ENCODE measurements around the gene RGCC. TPM values are rescaled to one million over a fixed set of nuclear protein-coding genes. Genes with fewer than 3 reads are reported as not detected.
"Not testable (repeated sequence)": the region's sequence is repeated elsewhere in the genome, so short reads cannot be mapped to it uniquely, and the experiment has no call there.

Gene RGCC
- total RNA-seq, 1 experiment from 2014 or later = 69.3 TPM

DNA sequence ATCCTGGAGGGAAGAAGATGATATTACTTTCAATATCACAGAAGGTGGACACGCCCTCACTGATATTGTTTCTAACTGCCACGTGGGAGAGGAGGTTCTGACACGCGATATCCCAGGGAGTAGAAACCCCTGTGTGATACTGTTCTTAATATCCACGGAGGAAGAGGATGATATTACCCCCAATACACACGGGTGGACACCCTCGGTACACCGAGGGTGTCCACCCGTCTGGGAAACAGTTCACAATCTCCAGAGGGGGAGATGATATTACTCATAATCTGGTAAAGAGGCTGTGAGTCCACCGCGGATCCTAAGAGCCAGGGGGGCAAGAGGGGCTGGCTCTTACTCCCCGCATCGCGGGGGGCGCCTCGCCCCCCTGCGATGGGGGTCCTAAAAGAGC lies 29.7 kb upstream of the RGCC start:
- H2AFZ ChIP-seq (ENCODE audit: low read length) = no peak overlapping the region
- H3K27me3 ChIP-seq (ENCODE audit: low read length) = no peaks in the 10 kb centered on the region
- no peak for DNase-seq
- no peak overlapping the region for H3K4me3 ChIP-seq (ENCODE audit: low read length)
- H3K9ac ChIP-seq (ENCODE audit: low read length) = no peak overlapping the region
- H3K9me3 ChIP-seq (ENCODE audit: low read length) = no peaks in the 10 kb centered on the region
- no peak overlapping the region for H3K27ac ChIP-seq (ENCODE audit: low read length)
- no peak overlapping the region for H3K4me2 ChIP-seq (ENCODE audit: low read depth, low read length, poor library complexity, severe bottlenecking)
- no peaks in the 10 kb centered on the region for H3K79me2 ChIP-seq (ENCODE audit: low read length)
- H3K4me1 ChIP-seq (ENCODE audit: low read length) = no peaks in the 10 kb centered on the region
- H3K36me3 ChIP-seq (ENCODE audit: insufficient read depth, low read length) = no peaks in the 10 kb centered on the region
- H4K20me1 ChIP-seq (ENCODE audit: insufficient read depth, low read depth, low read length) = no peaks in the 10 kb centered on the region
- H3K9me2 ChIP-seq (replicated peaks; ENCODE audit: insufficient read depth, low read length) = no peaks in the 10 kb centered on the region

DNA sequence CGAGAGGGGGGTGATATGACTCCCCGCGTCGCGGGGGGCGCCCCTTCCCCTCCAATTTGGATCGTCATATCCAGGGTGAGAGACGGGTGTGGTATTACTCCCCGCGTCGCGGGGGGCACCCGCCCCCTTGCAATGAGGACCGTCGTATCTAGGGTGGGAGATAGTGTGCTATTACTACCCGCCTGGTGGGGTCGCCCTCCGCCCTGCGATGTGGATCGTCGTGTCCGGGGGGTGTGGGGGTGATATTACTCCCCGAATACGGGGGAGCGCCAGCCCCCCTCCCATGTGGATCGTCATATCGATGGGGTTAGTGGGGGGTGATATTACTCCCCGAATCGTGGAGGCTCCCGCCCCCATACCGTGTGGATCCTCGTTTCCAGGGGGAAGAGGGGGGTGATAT lies 29.2 kb upstream of the RGCC start:
- Histone ChIP-seq H3K9me2 (replicated peaks; ENCODE audit: insufficient read depth, low read length) (no peaks in the 10 kb centered on the region), H3K9me3 (ENCODE audit: low read length) (no peaks in the 10 kb centered on the region), H3K79me2 (ENCODE audit: low read length) (no peaks in the 10 kb centered on the region), H3K9ac (ENCODE audit: low read length) (no peak overlapping the region), H3K27ac (ENCODE audit: low read length) (no peak overlapping the region), H2AFZ (ENCODE audit: low read length) (no peak overlapping the region), H3K27me3 (ENCODE audit: low read length) (no peaks in the 10 kb centered on the region), H3K4me2 (ENCODE audit: low read depth, low read length, poor library complexity, severe bottlenecking) (no peak overlapping the region), H4K20me1 (ENCODE audit: insufficient read depth, low read depth, low read length) (no peaks in the 10 kb centered on the region), H3K4me1 (ENCODE audit: low read length) (no peaks in the 10 kb centered on the region), H3K4me3 (ENCODE audit: low read length) (no peak overlapping the region), H3K36me3 (ENCODE audit: insufficient read depth, low read length) (no peaks in the 10 kb centered on the region)
- no peak for DNase-seq

DNA sequence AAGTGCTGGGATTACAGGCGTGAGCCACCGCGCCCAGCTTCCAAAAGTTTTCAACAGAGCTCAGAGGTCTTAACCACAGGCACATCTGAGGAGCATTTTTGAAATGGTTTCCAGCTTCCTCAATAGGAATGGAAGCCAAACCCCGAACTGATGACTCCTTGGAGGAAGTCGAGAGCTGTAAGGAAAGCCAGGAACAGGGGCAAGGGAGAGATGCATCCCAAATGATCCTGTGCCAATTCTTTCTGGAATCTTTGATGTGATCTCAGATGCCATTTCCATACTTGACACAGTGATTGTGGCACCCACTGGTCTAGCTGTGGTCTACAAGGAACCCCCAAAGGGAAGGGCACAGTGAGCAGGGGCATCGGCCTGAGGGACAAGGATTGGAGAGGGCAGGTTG lies 23.3 kb upstream of the RGCC start:
- not testable (repeated sequence) for H3K9me3 ChIP-seq (ENCODE audit: low read length); H3K4me2 ChIP-seq (ENCODE audit: low read depth, low read length, poor library complexity, severe bottlenecking); H2AFZ ChIP-seq (ENCODE audit: low read length); H4K20me1 ChIP-seq (ENCODE audit: insufficient read depth, low read depth, low read length); H3K27me3 ChIP-seq (ENCODE audit: low read length); H3K79me2 ChIP-seq (ENCODE audit: low read length); DNase-seq; H3K36me3 ChIP-seq (ENCODE audit: insufficient read depth, low read length); H3K4me3 ChIP-seq (ENCODE audit: low read length); H3K27ac ChIP-seq (ENCODE audit: low read length); H3K9ac ChIP-seq (ENCODE audit: low read length); H3K9me2 ChIP-seq (replicated peaks; ENCODE audit: insufficient read depth, low read length); H3K4me1 ChIP-seq (ENCODE audit: low read length)

DNA sequence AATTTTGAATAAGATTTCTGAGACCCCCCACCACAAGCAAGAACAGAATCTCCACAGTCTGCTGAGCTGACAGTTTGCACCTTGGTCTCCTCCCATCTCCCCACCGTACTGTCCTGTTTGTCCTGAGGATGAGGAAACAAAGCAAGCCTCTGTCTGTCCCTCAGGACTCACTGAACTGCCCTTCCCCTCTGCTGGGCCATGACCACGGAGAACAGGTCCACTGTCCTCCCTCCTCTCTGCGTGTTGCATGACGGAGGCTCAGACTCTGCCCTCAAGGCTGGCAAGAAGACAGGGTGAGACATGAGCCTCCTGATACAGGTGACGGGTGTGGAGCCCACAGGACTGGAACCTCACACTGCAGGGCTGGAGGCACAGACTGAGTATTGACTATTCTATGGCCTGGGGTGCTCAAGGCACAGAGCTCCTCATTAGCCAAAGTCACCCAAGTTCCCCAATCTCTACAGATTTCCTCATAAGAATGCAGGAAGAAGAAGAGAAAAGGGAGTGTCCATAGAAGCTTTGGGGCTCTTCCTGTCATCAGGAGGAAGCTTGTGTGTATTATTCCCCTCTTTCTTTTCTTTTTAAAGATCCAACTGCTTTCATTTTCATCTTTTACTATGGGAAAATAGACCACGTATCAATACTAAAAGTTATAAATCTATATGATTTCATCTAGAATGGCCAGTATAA lies 22.4 kb upstream of the RGCC start:
- H2AFZ ChIP-seq (ENCODE audit: low read length) = no peak overlapping the region
- H3K4me3 ChIP-seq (ENCODE audit: low read length) = no peak overlapping the region
- no peak overlapping the region for H3K27ac ChIP-seq (ENCODE audit: low read length)
- DNase-seq = no peak
- H3K9me2 ChIP-seq (replicated peaks; ENCODE audit: insufficient read depth, low read length) = no peaks in the 10 kb centered on the region
- H3K9me3 ChIP-seq (ENCODE audit: low read length) = no peaks in the 10 kb centered on the region
- no peaks in the 10 kb centered on the region for H4K20me1 ChIP-seq (ENCODE audit: insufficient read depth, low read depth, low read length)
- H3K36me3 ChIP-seq (ENCODE audit: insufficient read depth, low read length) = no peaks in the 10 kb centered on the region
- no peak overlapping the region for H3K9ac ChIP-seq (ENCODE audit: low read length)
- no peaks in the 10 kb centered on the region for H3K27me3 ChIP-seq (ENCODE audit: low read length)
- H3K79me2 ChIP-seq (ENCODE audit: low read length) = no peaks in the 10 kb centered on the region
- H3K4me1 ChIP-seq (ENCODE audit: low read length) = no peaks in the 10 kb centered on the region
- H3K4me2 ChIP-seq (ENCODE audit: low read depth, low read length, poor library complexity, severe bottlenecking) = no peak overlapping the region

DNA sequence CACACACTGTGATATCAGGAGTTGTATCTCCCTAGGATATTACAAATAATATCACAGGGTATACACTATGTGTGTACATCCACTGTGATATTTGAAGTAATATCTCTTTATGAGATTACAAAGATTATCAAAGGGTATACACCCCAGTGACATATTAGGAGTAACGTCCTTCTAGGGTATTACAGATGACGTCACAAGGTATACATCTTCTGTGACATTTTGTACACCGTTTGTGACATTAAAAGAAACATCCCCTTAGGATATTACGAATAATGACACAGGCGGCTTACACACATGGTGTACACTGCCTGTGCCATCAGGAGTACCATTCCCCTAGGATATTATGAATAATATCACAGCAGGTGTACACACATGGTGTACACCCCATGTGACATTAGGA lies 13.4 kb upstream of the RGCC start:
- Histone ChIP-seq H3K27ac (ENCODE audit: low read length) (no peak overlapping the region), H3K9ac (ENCODE audit: low read length) (no peak overlapping the region), H2AFZ (ENCODE audit: low read length) (no peak overlapping the region), H3K4me2 (ENCODE audit: low read depth, low read length, poor library complexity, severe bottlenecking) (no peak overlapping the region), H3K79me2 (ENCODE audit: low read length) (no peaks in the 10 kb centered on the region), H3K27me3 (ENCODE audit: low read length) (no peaks in the 10 kb centered on the region), H3K36me3 (ENCODE audit: insufficient read depth, low read length) (no peaks in the 10 kb centered on the region), H3K9me3 (ENCODE audit: low read length) (no peaks in the 10 kb centered on the region), H3K4me1 (ENCODE audit: low read length) (no peaks in the 10 kb centered on the region), H3K4me3 (ENCODE audit: low read length) (no peak overlapping the region), H3K9me2 (replicated peaks; ENCODE audit: insufficient read depth, low read length) (no peaks in the 10 kb centered on the region), H4K20me1 (ENCODE audit: insufficient read depth, low read depth, low read length) (no peaks in the 10 kb centered on the region)
- DNase-seq = no peak

DNA sequence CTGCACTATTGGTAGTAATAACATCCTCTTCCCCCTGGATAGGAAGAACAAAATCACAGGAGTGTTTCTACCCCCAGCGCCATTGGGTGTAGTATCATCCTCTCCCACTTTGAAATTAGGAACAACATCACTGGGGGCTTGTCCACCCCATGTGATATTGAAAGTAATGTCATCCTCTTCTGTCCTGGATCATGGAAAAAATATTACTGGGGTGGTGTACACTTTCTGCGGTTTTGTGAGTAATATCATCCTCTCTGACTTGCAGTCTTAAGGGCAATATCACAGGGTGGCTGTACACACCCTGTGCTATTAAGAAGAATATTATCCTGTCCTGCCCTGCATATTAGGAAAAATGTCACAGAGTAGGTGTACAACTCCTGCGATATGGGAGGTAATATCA lies 4.9 kb upstream of the RGCC start:
- H3K79me2 ChIP-seq (ENCODE audit: low read length) = no peaks in the 10 kb centered on the region
- H3K27me3 ChIP-seq (ENCODE audit: low read length) = no peaks in the 10 kb centered on the region
- no peaks in the 10 kb centered on the region for H3K9me2 ChIP-seq (replicated peaks; ENCODE audit: insufficient read depth, low read length)
- no peak overlapping the region for H3K9ac ChIP-seq (ENCODE audit: low read length)
- H3K4me1 ChIP-seq (ENCODE audit: low read length) = peaks cover 7% of the 10 kb centered on the region
- H3K27ac ChIP-seq (ENCODE audit: low read length) = no peak overlapping the region
- no peaks in the 10 kb centered on the region for H3K9me3 ChIP-seq (ENCODE audit: low read length)
- H3K4me2 ChIP-seq (ENCODE audit: low read depth, low read length, poor library complexity, severe bottlenecking) = no peak overlapping the region
- H4K20me1 ChIP-seq (ENCODE audit: insufficient read depth, low read depth, low read length) = no peaks in the 10 kb centered on the region
- H3K36me3 ChIP-seq (ENCODE audit: insufficient read depth, low read length) = no peaks in the 10 kb centered on the region
- no peak overlapping the region for H2AFZ ChIP-seq (ENCODE audit: low read length)
- no peak overlapping the region for H3K4me3 ChIP-seq (ENCODE audit: low read length)
- no peak for DNase-seq

DNA sequence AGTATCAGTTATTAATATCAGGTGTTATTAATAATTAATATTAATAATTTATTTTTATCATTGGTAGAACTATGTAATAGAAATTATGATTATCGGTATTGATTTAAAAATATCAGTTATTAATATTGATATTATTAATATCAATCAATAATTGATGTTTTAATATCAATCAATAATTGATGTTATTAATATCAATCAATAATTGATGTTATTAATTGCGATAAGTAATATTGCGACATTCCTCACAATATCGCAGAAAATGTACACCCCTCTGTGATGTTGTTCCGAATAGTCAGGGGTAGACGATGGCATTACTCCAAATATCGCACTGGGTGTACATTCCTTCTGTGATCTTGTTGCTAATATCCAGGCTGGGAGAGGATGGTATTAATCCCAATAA lies 3.7 kb upstream of the RGCC start:
- Histone ChIP-seq H2AFZ (ENCODE audit: low read length) (no peak overlapping the region), H4K20me1 (ENCODE audit: insufficient read depth, low read depth, low read length) (no peaks in the 10 kb centered on the region), H3K9ac (ENCODE audit: low read length) (no peak overlapping the region), H3K9me2 (replicated peaks; ENCODE audit: insufficient read depth, low read length) (no peaks in the 10 kb centered on the region), H3K27me3 (ENCODE audit: low read length) (no peaks in the 10 kb centered on the region), H3K79me2 (ENCODE audit: low read length) (no peaks in the 10 kb centered on the region), H3K4me1 (ENCODE audit: low read length) (peaks cover 18% of the 10 kb centered on the region), H3K4me3 (ENCODE audit: low read length) (no peak overlapping the region), H3K4me2 (ENCODE audit: low read depth, low read length, poor library complexity, severe bottlenecking) (no peak overlapping the region), H3K9me3 (ENCODE audit: low read length) (no peaks in the 10 kb centered on the region), H3K36me3 (ENCODE audit: insufficient read depth, low read length) (no peaks in the 10 kb centered on the region), H3K27ac (ENCODE audit: low read length) (no peak overlapping the region)
- no peak for DNase-seq

DNA sequence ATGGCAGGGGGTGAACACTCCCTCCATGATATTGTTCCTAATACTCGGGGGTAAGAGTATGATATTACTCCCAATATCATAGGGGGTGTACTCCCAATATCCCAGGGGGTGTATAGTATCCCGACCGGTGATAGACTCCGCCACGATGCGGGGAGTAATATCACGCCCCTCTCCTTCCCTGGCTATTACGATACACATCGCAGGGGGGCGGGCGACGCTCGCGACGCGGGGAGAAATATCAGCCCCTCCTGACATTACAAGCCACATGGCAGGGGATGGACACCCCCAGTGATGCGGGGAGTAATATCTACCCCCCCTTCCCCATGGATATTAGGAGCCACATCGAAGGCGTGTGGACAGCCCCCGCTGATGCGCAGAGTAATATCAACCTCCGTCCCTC lies 3.2 kb upstream of the RGCC start:
- Histone ChIP-seq H3K4me2 (ENCODE audit: low read depth, low read length, poor library complexity, severe bottlenecking) (no peak overlapping the region), H3K79me2 (ENCODE audit: low read length) (peaks cover 2% of the 10 kb centered on the region; the same call in 1 of the 2 replicates), H3K36me3 (ENCODE audit: insufficient read depth, low read length) (peaks cover 2% of the 10 kb centered on the region; the same call in 1 of the 2 replicates), H3K9me3 (ENCODE audit: low read length) (no peaks in the 10 kb centered on the region), H3K27ac (ENCODE audit: low read length) (no peak overlapping the region), H3K27me3 (ENCODE audit: low read length) (no peaks in the 10 kb centered on the region), H3K4me3 (ENCODE audit: low read length) (no peak overlapping the region), H3K9ac (ENCODE audit: low read length) (no peak overlapping the region), H2AFZ (ENCODE audit: low read length) (no peak overlapping the region), H4K20me1 (ENCODE audit: insufficient read depth, low read depth, low read length) (no peaks in the 10 kb centered on the region), H3K9me2 (replicated peaks; ENCODE audit: insufficient read depth, low read length) (no peaks in the 10 kb centered on the region), H3K4me1 (ENCODE audit: low read length) (peaks cover 22% of the 10 kb centered on the region)
- no peak for DNase-seq

All from Karpas-422 (cell line).